HG03565 (cell line): ENCODE data around the gene UBR2.
"Not testable (repeated sequence)": the region's sequence is repeated elsewhere in the genome, so short reads cannot be mapped to it uniquely, and the experiment has no call there.

Experiments
- ATAC-seq: cut with Tn5 transposase; IDR thresholded peaks from one replicate; pipeline ENCODE4 v1.9.1; 2021; ENCODE audit warnings: mild to moderate bottlenecking, moderate library complexity; ENCODE audit not compliant: unreplicated experiment

Gene UBR2

GRCh38 chr6:42726026-42726425, 162.2 kb downstream of the UBR2 start:
- no peak for ATAC-seq

GRCh38 chr6:42726485-42727086, 162.8 kb downstream of the UBR2 start:
- ATAC-seq, result peak; percentile 70

GRCh38 chr6:42727087-42727611, 163.3 kb downstream of the UBR2 start:
- ATAC-seq, result no peak

GRCh38 chr6:42727627-42728026, 163.8 kb downstream of the UBR2 start:
- ATAC-seq, result no peak

- no peak for ATAC-seq
These were observed 165.9 kb downstream of the UBR2 start for GRCh38 chr6:42729731-42730130.

GRCh38 chr6:42733867-42734481, 170.1 kb downstream of the UBR2 start:
- ATAC-seq, result not testable (repeated sequence)

GRCh38 chr6:42735976-42736375, 172.1 kb downstream of the UBR2 start:
- ATAC-seq, result no peak

GRCh38 chr6:42740725-42741124, 176.9 kb downstream of the UBR2 start:
- ATAC-seq, result no peak

DNA sequence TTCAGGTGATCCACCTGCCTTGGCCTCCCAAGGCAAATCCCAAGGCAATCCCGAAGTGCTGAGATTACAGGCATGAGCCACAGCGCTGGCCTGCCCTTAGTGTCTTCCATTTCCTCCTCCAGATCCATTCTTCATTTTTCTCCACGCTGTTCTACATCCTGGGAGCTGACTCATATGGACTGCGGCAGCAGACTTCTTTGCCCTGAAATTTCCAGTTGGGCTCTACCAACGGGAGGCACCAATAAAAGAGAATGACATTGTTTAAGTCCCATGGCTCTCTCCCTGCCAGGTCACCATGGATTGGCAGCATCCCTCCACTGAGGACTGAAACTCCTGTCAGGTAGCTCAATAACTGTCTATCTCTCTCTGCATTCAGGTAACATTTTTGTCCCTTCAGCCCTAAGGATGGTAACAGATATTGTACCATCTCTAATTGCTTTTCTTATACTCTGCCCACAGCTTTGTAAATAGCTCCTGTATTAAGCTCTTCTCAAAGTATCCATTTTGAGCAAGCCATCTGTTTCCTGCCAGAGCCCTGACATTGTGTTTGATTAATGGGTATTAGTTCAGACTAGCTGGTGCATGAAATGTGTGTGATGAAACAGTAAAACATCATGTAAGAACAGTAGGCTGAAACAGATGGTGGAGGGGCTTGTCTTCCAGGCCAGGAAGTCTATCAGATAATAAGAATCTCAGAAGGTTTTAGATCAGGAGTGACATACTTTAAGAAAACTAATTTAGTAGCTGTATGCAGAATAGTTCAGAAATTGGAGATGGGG, 178.5 kb downstream of the UBR2 start:
- ATAC-seq, result no peak
